Measurements from ENCODE around the gene RPS2. TPM values are rescaled to one million over a fixed set of nuclear protein-coding genes. Genes with fewer than 3 reads are reported as not detected.

The RPS2 gene
- total RNA-seq, 2 experiments from 2014 or later = 3,604 to 3,755 TPM

- H3K27ac ChIP-seq (ENCODE audit: low read depth in 1 of 2, low read length in 2 of 2) = no peak overlapping the region
- Mint-ChIP-seq H3K4me3 (no peak overlapping the region), H3K36me3 (ENCODE audit: low read depth) (peaks cover 20% of the 10 kb centered on the region), H3K9me3 (no peaks in the 10 kb centered on the region), H3K4me1 (ENCODE audit: low read depth) (peaks cover 10% of the 10 kb centered on the region), H3K27ac (no peak overlapping the region), H3K27me3 (peaks cover 28% of the 10 kb centered on the region)
- H3K4me1 ChIP-seq (ENCODE audit: insufficient read depth, low read length) = peaks cover 38% of the 10 kb centered on the region
- ChIA-PET CTCF (no interaction called here), POLR2A (no interaction called here)
- intact Hi-C loops (cut with DNase I, micrococcal nuclease) = no loop called here
- no peak overlapping the region for H3K4me3 ChIP-seq (ENCODE audit: low read length)
- DNase-seq (no peak), ATAC-seq (ENCODE audit: poor library complexity) (no peak)
- H3K27me3 ChIP-seq (ENCODE audit: control insufficient read depth in 1 of 2, insufficient read depth in 2 of 2, low read length in 2 of 2) = peaks cover 32 to 40% of the 10 kb centered on the region in 2 experiments
- peaks cover 0 to 24% of the 10 kb centered on the region in 2 experiments for H3K9me3 ChIP-seq (ENCODE audit: control insufficient read depth in 1 of 2, insufficient read depth in 1 of 2, low read length in 2 of 2)
- peaks cover 46% of the 10 kb centered on the region for H3K36me3 ChIP-seq (ENCODE audit: insufficient read depth, low read length)
- TF ChIP-seq CTCF (IDR thresholded peaks at IDR 0.05) = no peak
Observed at GRCh38 chr16:1978476-1979120, 14.0 kb upstream of the RPS2 start.

- ATAC-seq (ENCODE audit: poor library complexity) = no peak
- peaks cover 32 to 40% of the 10 kb centered on the region in 2 experiments for H3K27me3 ChIP-seq (ENCODE audit: control insufficient read depth in 1 of 2, insufficient read depth in 2 of 2, low read length in 2 of 2)
- H3K27me3 Mint-ChIP-seq = peaks cover 24% of the 10 kb centered on the region
Observed at GRCh38 chr16:1977875-1978268, 13.2 kb upstream of the RPS2 start.

More at GRCh38 chr16:1977875-1978268, 13.2 kb upstream of the RPS2 start:
- no peak for DNase-seq
- H3K27ac ChIP-seq (ENCODE audit: low read depth in 1 of 2, low read length in 2 of 2) = no peak overlapping the region
- H3K4me1 Mint-ChIP-seq (ENCODE audit: low read depth) = peaks cover 7% of the 10 kb centered on the region
- H3K4me3 ChIP-seq (ENCODE audit: low read length) = no peak overlapping the region
- no peak overlapping the region for H3K27ac Mint-ChIP-seq
- H3K4me1 ChIP-seq (ENCODE audit: insufficient read depth, low read length) = peaks cover 38% of the 10 kb centered on the region
- CTCF ChIA-PET = no interaction called here
- intact Hi-C loops (cut with DNase I, micrococcal nuclease) = no loop called here
- H3K36me3 ChIP-seq (ENCODE audit: insufficient read depth, low read length) = peaks cover 46% of the 10 kb centered on the region
- no peak overlapping the region for H3K4me3 Mint-ChIP-seq
- H3K9me3 Mint-ChIP-seq = no peaks in the 10 kb centered on the region
- H3K36me3 Mint-ChIP-seq (ENCODE audit: low read depth) = peaks cover 25% of the 10 kb centered on the region
- POLR2A ChIA-PET = interaction anchor here (1.3 kb wide), 1 partner anchor 13 kb away, joined by 5 read pairs; the partner anchor contains the start of gene RPS2
- TF ChIP-seq CTCF (IDR thresholded peaks at IDR 0.05) = no peak
- peaks cover 0 to 24% of the 10 kb centered on the region in 2 experiments for H3K9me3 ChIP-seq (ENCODE audit: control insufficient read depth in 1 of 2, insufficient read depth in 1 of 2, low read length in 2 of 2)
